AG09319 (cell line): Measurements from ENCODE around the gene PLAAT3.
"Not testable (repeated sequence)": the region's sequence is repeated elsewhere in the genome, so short reads cannot be mapped to it uniquely, and the experiment has no call there.

Experiments used
- DNase-seq: peaks from one replicate; pipeline ENCODE4 v3.0.0-alpha.2; 2010; ENCODE audit warnings: low read depth; ENCODE audit errors: extremely low read depth
- CTCF ChIP-seq: IDR thresholded peaks from 2 replicates; pipeline ENCODE4 v1.5.1; 2011; ENCODE audit warnings: low read depth, mild to moderate bottlenecking, inconsistent platforms, low read length, moderate library complexity

PLAAT3 gene

GRCh38 chr11:63619967-63620366, 5.7 kb upstream of the PLAAT3 start:
- no peak for DNase-seq
- no peak for TF ChIP-seq CTCF

- not testable (repeated sequence) for DNase-seq
Observed at GRCh38 chr11:63617686-63618085, 3.5 kb upstream of the PLAAT3 start.

GRCh38 chr11:63616953-63617352, 2.7 kb upstream of the PLAAT3 start:
- TF ChIP-seq CTCF = no peak
- DNase-seq = no peak

- no peak for TF ChIP-seq CTCF
- no peak for DNase-seq
Observed at GRCh38 chr11:63613517-63614135, 607 bp downstream of the PLAAT3 start.

- no peak for DNase-seq
- TF ChIP-seq CTCF = no peak
Observed at GRCh38 chr11:63612181-63612580, 2.1 kb downstream of the PLAAT3 start.

- DNase-seq = no peak
- TF ChIP-seq CTCF = no peak
Observed at GRCh38 chr11:63611395-63611747, 2.9 kb downstream of the PLAAT3 start.

GRCh38 chr11:63610604-63611394, 3.4 kb downstream of the PLAAT3 start:
- TF ChIP-seq CTCF = no peak
- DNase-seq = no peak

- no peak for DNase-seq
Observed at GRCh38 chr11:63609971-63610580, 4.2 kb downstream of the PLAAT3 start.

More at GRCh38 chr11:63609971-63610580, 4.2 kb downstream of the PLAAT3 start:
- no peak for TF ChIP-seq CTCF
